OCI-LY3 (cell line): ENCODE measurements around the gene TNNC2.

Experiments
- H2AFZ ChIP-seq: fragments of 200-600, 300-600 bp; shearing (Covaris generic); 2 replicates; pipeline ENCODE4 v1.6.0; 2014; ENCODE audit warnings: antibody characterized with exemption, low read depth, low read length
- H3K27ac ChIP-seq: fragments of 200-600, 300-600 bp; sonication (generic); 2 replicates; pipeline ENCODE4 v1.5.1; 2014; ENCODE audit warnings: mild to moderate bottlenecking, low read length, moderate library complexity, mixed read lengths
- H3K27me3 ChIP-seq: fragments of 200-600, 300-600 bp; sonication (generic); 2 replicates; pipeline ENCODE4 v1.6.1; 2014; ENCODE audit warnings: low read depth, low read length, mixed read lengths
- H3K36me3 ChIP-seq: fragments of 200-600, 300-600 bp; sonication (generic); replicated peaks from 2 replicates; pipeline ENCODE3; 2014; ENCODE audit warnings: low read depth, low read length, mixed read lengths
- H3K4me1 ChIP-seq: fragments of 300-600, 200-600 bp; sonication (generic); 2 replicates; pipeline ENCODE4 v1.6.1; 2014; ENCODE audit warnings: low read length, mixed read lengths
- H3K4me2 ChIP-seq: fragments of 200-600, 300-600 bp; sonication (generic); 2 replicates; pipeline ENCODE4 v1.6.1; 2014; ENCODE audit warnings: low read length, mixed read lengths
- H3K4me3 ChIP-seq: fragments of 300-600, 200-600 bp; sonication (generic); 2 replicates; pipeline ENCODE4 v1.5.1; 2014; ENCODE audit warnings: antibody characterized with exemption, mild to moderate bottlenecking, low read length, moderate library complexity
- H3K79me2 ChIP-seq: fragments of 300-600, 200-600 bp; shearing (Covaris generic); 2 replicates; pipeline ENCODE4 v1.6.1; 2014; ENCODE audit warnings: mild to moderate bottlenecking, low read length, mixed read lengths
- H3K9ac ChIP-seq: fragments of 300-600, 200-600 bp; shearing (Covaris generic); 2 replicates; pipeline ENCODE4 v1.6.0; 2014; ENCODE audit warnings: mild to moderate bottlenecking, low read length, moderate library complexity
- H3K9me3 ChIP-seq: fragments of 200-600, 300-600 bp; shearing (Covaris generic); 2 replicates; pipeline ENCODE4 v1.6.1; 2014; ENCODE audit warnings: low read length, mixed read lengths; ENCODE audit not compliant: insufficient read depth
- H4K20me1 ChIP-seq: fragments of 200-600, 300-600 bp; sonication (generic); 2 replicates; pipeline ENCODE4 v1.6.1; 2016; ENCODE audit warnings: low read length, mixed read lengths; ENCODE audit not compliant: insufficient read depth
- CTCF ChIP-seq: fragments of 200-600, 300-600 bp; sonication (generic); IDR thresholded peaks from 2 replicates; pipeline ENCODE4 v1.5.1; 2014; ENCODE audit warnings: antibody characterized with exemption, low read length, low read depth
- EZH2phosphoT487 ChIP-seq: fragments of 200-600 bp; shearing (Covaris generic); IDR thresholded peaks from 2 replicates; pipeline ENCODE4 v1.6.1; 2018; ENCODE audit warnings: antibody characterized with exemption, mixed run types, low read depth

The TNNC2 gene

GRCh38 chr20:45812157-45813005 lies 14.7 kb downstream of the TNNC2 start, which contains the start of gene UBE2C:
Gene UBE2C, plus strand, starts transcription at chr20:45812644. Its CDS starts 52 bp downstream, at chr20:45812696.
- TF ChIP-seq CTCF, result no peak
- TF ChIP-seq EZH2phosphoT487, result no peak
- Histone ChIP-seq H2AFZ (peak within 1 kb of the TSS; percentile 60), H3K9ac (peak within 1 kb of the TSS; percentile 95), H3K27me3 (no peaks in the 10 kb centered on the region), H3K4me2 (peak within 1 kb of the TSS; percentile 94), H3K4me1 (peaks cover 12% of the 10 kb centered on the region), H4K20me1 (peaks cover 13% of the 10 kb centered on the region; the same call in 1 of the 2 replicates), H3K9me3 (no peaks in the 10 kb centered on the region), H3K36me3 (peaks cover 63% of the 10 kb centered on the region), H3K79me2 (peaks cover 27% of the 10 kb centered on the region), H3K4me3 (peak within 1 kb of the TSS; percentile 88), H3K27ac (peak within 1 kb of the TSS; percentile 79)

GRCh38 chr20:45810191-45810970 lies 16.7 kb downstream of the TNNC2 start:
- Histone ChIP-seq H3K27me3 (no peaks in the 10 kb centered on the region), H3K9me3 (no peaks in the 10 kb centered on the region), H3K4me3 (no peak overlapping the region), H3K4me1 (peaks cover 12% of the 10 kb centered on the region), H3K79me2 (peaks cover 24% of the 10 kb centered on the region), H3K27ac (no peak overlapping the region), H2AFZ (no peak overlapping the region), H3K36me3 (peaks cover 51% of the 10 kb centered on the region), H4K20me1 (peaks cover 1% of the 10 kb centered on the region; the same call in 1 of the 2 replicates), H3K9ac (no peak overlapping the region), H3K4me2 (no peak overlapping the region)
- no peak for TF ChIP-seq CTCF
- TF ChIP-seq EZH2phosphoT487, result no peak

- H3K9me3 ChIP-seq, result no peaks in the 10 kb centered on the region
- TF ChIP-seq EZH2phosphoT487 (no peak), CTCF (no peak)
These were observed 25.3 kb downstream of the TNNC2 start for GRCh38 chr20:45801851-45802250.

More at GRCh38 chr20:45801851-45802250, 25.3 kb downstream of the TNNC2 start:
- Histone ChIP-seq H3K9ac (no peak overlapping the region), H2AFZ (no peak overlapping the region), H3K4me1 (0 out of 2 replicates have a peak, but pooled peaks cover 4% of the 10 kb centered on the region), H4K20me1 (peaks cover 3% of the 10 kb centered on the region; the same call in 1 of the 2 replicates), H3K27ac (no peak overlapping the region), H3K27me3 (no peaks in the 10 kb centered on the region), H3K36me3 (peaks cover 41% of the 10 kb centered on the region), H3K4me3 (no peak overlapping the region), H3K4me2 (no peak overlapping the region), H3K79me2 (no peaks in the 10 kb centered on the region)
